Measurements from ENCODE around the gene KLHL26. TPM values are rescaled to one million over a fixed set of nuclear protein-coding genes. Genes with fewer than 3 reads are reported as not detected.

KLHL26 gene
- total and polyA plus RNA-seq, 2 donors from 2014 or later, result 5.6 to 16.1 TPM

GRCh38 chr19:18667531-18668251, 30.9 kb downstream of the KLHL26 start:
- no peak for TF ChIP-seq CTCF (IDR thresholded peaks at IDR 0.05; ENCODE audit: borderline replicate concordance, extremely low read depth, insufficient read depth)
- H3K9me3 ChIP-seq (ENCODE audit: control insufficient read depth in 2 of 3, insufficient read depth in 1 of 3, low read length in 3 of 3), result no peaks in the 10 kb centered on the region
- H3K4me3 ChIP-seq (ENCODE audit: low read length in 3 of 3), result no peak overlapping the region
- DNase-seq (no peak), FAIRE-seq (no peak)
- peaks cover 0 to 2% (median 0%) of the 10 kb centered on the region in 3 donors for H3K4me1 ChIP-seq (ENCODE audit: control insufficient read depth in 2 of 3, insufficient read depth in 2 of 3, low read depth in 1 of 3, low read length in 3 of 3)
- no peak overlapping the region for H3K9ac ChIP-seq (ENCODE audit: low read length in 3 of 3)
- intact Hi-C loops (cut with DNase I), result no loop called here
- no peak overlapping the region for H3K27ac ChIP-seq (ENCODE audit: low read depth in 2 of 2, low read length in 2 of 2)
- no peaks in the 10 kb centered on the region for H3K27me3 ChIP-seq (ENCODE audit: control insufficient read depth, insufficient read depth, low read length)
- no peaks in the 10 kb centered on the region for H3K36me3 ChIP-seq (ENCODE audit: control insufficient read depth in 2 of 3, insufficient read depth in 3 of 3, low read length in 3 of 3)

GRCh38 chr19:18668252-18668631, 31.4 kb downstream of the KLHL26 start:
- Histone ChIP-seq H3K27me3 (ENCODE audit: control insufficient read depth, insufficient read depth, low read length) (no peaks in the 10 kb centered on the region), H3K36me3 (ENCODE audit: control insufficient read depth in 2 of 3, insufficient read depth in 3 of 3, low read length in 3 of 3) (no peaks in the 10 kb centered on the region), H3K4me3 (ENCODE audit: low read length in 3 of 3) (no peak overlapping the region), H3K4me1 (ENCODE audit: control insufficient read depth in 2 of 3, insufficient read depth in 2 of 3, low read depth in 1 of 3, low read length in 3 of 3) (no peaks in the 10 kb centered on the region), H3K27ac (ENCODE audit: low read depth in 2 of 2, low read length in 2 of 2) (no peak overlapping the region), H3K9ac (ENCODE audit: low read length in 3 of 3) (no peak overlapping the region), H3K9me3 (ENCODE audit: control insufficient read depth in 2 of 3, insufficient read depth in 1 of 3, low read length in 3 of 3) (no peaks in the 10 kb centered on the region)
- DNase-seq, result no peak
- intact Hi-C loops (cut with DNase I), result no loop called here
- no peak for TF ChIP-seq CTCF (IDR thresholded peaks at IDR 0.05; ENCODE audit: borderline replicate concordance, extremely low read depth, insufficient read depth)
- FAIRE-seq, result no peak

DNA sequence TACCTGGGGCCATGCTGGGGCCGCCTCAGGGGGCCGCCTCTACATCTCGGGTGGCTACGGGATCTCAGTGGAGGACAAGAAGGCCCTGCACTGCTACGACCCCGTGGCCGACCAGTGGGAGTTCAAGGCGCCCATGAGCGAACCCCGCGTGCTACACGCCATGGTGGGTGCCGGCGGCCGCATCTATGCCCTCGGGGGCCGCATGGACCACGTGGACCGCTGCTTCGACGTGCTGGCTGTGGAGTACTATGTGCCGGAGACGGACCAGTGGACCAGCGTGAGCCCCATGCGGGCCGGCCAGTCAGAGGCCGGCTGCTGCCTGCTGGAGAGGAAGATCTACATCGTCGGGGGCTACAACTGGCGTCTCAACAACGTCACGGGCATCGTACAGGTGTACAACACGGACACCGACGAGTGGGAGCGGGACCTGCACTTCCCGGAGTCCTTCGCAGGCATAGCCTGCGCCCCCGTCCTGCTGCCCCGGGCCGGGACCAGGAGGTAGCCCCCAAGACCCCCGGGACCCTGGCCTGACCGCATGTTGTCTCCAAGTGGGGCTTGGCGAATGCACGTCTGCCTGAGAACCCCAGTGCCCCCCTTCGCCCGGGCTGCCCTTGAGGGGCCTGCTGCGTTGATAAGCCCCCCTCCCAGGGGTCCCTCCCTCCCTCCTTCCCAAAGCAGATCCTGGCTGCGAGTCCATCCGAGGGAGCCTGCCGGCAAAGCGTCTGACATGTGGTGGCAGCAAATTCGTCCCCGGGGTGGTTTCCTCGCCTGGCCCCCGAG, 32.1 kb downstream of the KLHL26 start:
- Histone ChIP-seq H3K9ac (ENCODE audit: low read length in 3 of 3) (no peak overlapping the region), H3K4me3 (ENCODE audit: low read length in 3 of 3) (no peak overlapping the region), H3K4me1 (ENCODE audit: control insufficient read depth in 2 of 3, insufficient read depth in 2 of 3, low read depth in 1 of 3, low read length in 3 of 3) (no peaks in the 10 kb centered on the region), H3K36me3 (ENCODE audit: control insufficient read depth in 2 of 3, insufficient read depth in 3 of 3, low read length in 3 of 3) (no peaks in the 10 kb centered on the region), H3K27me3 (ENCODE audit: control insufficient read depth, insufficient read depth, low read length) (no peaks in the 10 kb centered on the region), H3K9me3 (ENCODE audit: control insufficient read depth in 2 of 3, insufficient read depth in 1 of 3, low read length in 3 of 3) (no peaks in the 10 kb centered on the region), H3K27ac (ENCODE audit: low read depth in 2 of 2, low read length in 2 of 2) (no peak overlapping the region)
- intact Hi-C loops (cut with DNase I), result no loop called here
- FAIRE-seq, result no peak
- DNase-seq, result no peak
- TF ChIP-seq CTCF (IDR thresholded peaks at IDR 0.05; ENCODE audit: borderline replicate concordance, extremely low read depth, insufficient read depth), result no peak
